GM18508 (cell line): Measurements from ENCODE around the gene ERMN.
A peak's percentile ranks its signal among the peaks of the same experiment; 100 is the strongest.
"Not testable (repeated sequence)": the region's sequence is repeated elsewhere in the genome, so short reads cannot be mapped to it uniquely, and the experiment has no call there.

ENCODE experiments used
- ATAC-seq: cut with Tn5 transposase; IDR thresholded peaks from one replicate; pipeline ENCODE4 v1.9.1; 2021; ENCODE audit warnings: moderate number of reproducible peaks; ENCODE audit not compliant: insufficient read depth, unreplicated experiment

ERMN gene

DNA sequence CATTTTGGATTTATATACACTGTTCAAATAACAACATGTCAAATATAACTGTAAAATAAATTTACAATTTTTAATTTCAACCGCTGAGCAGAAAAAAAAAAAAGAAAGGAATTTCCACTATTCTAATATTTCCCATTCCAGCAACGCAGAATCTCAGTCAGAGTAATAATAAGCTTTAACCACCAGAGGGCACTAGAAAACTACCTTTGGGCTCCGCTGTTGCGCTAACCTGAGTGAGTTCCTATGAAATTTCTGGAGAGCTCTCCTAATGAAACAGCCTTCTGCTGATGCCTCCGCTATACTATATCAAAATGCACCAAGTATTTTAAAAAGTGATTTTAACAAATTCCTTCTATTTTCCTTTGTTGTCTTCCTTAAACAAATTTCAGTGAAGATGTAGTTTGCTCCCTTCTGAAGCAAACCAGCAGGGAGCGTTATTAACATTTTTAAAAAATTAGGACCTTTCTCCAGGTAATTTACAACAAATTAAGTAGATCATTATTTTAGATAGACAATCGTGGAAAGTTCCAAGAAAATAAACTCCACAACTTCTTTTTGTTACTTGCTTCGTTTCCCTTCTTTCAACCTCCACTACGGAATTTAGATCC, 23.0 kb downstream of the ERMN start:
- peak; percentile 61 for ATAC-seq

- no peak for ATAC-seq
Observed at GRCh38 chr2:157301307-157301706, 24.3 kb downstream of the ERMN start.

- no peak for ATAC-seq
Observed at GRCh38 chr2:157296958-157297357, 28.7 kb downstream of the ERMN start.

DNA sequence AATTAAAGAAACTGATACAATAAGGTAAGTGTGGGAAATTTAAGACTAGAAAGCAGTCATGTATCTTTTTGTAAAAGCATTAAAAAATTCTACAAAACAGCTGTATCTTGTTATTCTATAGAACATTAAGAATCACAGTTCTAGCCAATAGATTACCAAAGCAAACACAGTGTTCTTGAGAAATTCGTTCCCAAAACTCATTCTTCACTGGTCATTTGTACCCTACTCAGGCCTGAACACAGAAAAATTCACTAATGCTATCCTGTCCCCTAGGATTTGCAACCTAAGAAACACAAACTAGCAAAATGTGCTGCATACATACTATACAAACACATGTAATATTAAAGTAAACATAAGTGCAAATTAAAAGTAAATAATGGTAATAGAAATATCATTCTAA, 29.1 kb downstream of the ERMN start:
- ATAC-seq: no peak

DNA sequence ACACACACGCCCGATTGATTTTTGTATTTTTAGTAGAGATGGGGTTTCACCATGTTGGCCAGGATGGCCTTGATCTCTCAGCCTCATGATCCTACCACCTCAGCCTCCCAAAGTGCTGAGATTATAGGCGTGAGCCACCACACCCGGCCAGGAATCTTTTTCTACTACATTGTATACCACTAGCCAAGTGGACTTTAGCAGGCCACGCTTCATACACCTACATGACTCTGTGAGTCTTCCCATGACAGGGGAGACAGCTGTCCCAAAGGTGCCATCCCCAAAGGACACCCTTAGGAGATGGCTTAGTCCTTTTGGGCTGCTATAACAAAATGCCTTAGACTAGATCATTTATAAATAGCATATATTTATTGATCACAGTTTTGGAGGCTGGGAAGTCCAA, 32.8 kb downstream of the ERMN start:
- no peak for ATAC-seq

DNA sequence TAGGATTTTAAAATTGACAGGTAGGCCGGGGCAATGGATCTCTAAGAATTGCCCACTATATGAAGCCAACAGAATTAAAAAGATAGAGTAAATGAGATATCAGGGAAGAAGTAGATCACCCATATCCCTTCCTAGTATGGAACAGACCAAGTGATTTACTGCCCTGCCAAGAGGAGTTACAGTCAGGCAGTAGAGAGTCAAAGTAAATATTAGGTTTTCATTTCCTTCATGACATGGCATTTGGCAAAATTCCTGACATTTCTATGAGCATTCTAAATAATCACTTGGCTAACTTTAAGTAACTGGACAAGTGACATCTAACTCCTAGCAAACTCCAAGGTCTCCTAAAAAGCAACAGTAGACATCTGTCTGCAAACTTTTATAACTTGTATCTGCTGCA, 34.6 kb downstream of the ERMN start:
- no peak for ATAC-seq

DNA sequence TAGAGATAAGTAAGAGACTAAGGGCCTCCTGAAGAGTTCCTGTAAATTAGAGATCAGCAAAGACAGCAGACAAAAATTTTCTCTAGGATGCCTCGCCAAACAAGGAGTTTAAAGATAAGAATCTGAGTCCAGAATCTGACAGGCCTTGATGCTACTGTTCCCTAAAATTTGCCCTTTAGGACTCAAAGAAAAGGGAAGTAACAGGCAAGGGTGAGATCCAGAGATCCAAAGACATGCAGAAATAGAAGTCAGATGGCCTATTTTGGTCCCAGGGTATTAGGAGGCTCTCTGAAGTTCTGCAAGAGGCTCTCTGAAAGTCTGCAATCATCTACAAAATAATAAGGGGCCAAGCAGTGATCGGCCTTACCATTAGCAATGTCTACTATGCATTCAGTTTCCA, 35.1 kb downstream of the ERMN start:
- no peak for ATAC-seq

DNA sequence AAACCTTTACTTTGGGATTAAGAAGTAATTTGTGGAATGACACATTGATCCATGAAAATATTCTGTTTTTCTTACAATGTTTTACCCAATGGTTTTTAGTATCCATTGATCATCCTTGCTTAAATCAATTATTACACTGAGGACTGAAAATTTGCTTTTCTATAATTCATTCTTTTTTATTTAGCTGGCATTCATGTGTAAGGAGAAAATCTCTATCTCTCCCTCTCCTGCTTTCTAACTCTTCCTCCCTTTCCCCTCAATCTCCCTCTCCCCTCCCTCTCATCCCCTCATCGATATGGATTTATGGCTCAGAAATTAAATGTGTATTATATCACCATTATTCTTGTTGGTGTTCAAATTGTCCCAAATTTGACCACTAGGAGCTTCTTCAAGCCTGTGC, 38.5 kb downstream of the ERMN start:
- ATAC-seq: no peak

DNA sequence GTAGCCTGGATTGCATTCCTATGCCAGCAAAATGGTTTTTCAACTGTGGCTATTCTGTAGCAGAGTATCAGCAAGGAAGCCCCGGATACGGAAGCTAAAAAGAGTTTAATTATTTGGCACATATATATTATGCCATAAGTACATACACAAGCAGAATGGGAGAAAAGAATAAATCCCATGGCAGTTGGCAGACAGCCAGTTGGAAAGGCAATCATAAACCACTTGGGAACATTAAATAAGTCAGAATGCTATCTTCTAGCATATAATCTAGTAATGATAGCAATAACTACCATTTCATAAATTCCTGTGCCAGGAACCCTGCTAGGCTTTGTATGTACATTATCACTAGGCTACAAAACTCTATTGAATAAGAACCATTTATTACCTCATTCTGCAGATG, 42.2 kb downstream of the ERMN start:
- ATAC-seq: no peak

DNA sequence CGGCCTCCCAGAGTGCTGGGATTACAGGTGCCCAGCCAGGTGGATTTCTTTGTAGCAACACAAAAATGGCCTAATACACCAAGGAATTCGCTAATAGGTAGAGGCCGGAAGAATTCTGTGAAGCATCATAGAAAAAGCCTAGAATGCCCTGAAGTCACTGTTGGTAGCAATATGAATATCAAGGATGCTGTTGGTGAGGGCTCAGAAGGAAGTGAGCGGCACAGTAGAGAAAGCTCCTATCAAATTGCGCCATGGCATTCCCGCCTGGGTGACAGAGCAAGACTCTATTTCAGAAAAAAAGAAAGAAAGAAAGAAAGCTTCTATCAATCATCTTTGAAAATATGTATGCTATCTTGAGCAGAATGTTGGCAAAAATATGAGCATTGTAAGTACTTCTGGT, 44.3 kb downstream of the ERMN start:
- ATAC-seq: no peak

DNA sequence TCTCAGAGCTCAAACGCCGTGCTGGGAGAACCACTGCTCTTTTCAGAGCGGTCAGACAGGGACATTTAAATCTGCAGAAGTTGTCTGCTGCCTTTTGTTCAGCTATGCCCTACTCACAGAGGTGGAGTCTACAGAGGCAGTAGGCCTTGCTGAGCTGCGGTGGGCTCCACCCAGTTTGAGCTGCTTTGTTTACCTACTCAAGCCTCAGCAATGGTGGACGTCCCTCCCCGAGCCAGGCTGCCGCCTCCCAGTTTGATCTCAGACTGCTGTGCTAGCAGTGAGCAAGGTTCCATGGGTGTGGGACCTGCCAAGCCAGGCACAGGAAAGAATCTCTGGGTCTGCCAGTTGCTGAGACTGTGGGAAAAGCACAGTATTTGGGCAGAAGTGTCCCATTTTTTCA, 46.3 kb downstream of the ERMN start:
- not testable (repeated sequence) for ATAC-seq

- ATAC-seq: no peak
Observed at GRCh38 chr2:157271590-157272203, 53.9 kb downstream of the ERMN start.

- ATAC-seq: peak; percentile 72
Observed at GRCh38 chr2:157269922-157270321, 55.7 kb downstream of the ERMN start.

- ATAC-seq: no peak
Observed at GRCh38 chr2:157269060-157269459, 56.6 kb downstream of the ERMN start.
